ENCODE measurements around the gene TSHZ2.
"Not testable (repeated sequence)": the region's sequence is repeated elsewhere in the genome, so short reads cannot be mapped to it uniquely, and the experiment has no call there.

Gene TSHZ2

GRCh38 chr20:53395188-53395923, 423.2 kb downstream of the TSHZ2 start:
- no peak for DNase-seq

DNA sequence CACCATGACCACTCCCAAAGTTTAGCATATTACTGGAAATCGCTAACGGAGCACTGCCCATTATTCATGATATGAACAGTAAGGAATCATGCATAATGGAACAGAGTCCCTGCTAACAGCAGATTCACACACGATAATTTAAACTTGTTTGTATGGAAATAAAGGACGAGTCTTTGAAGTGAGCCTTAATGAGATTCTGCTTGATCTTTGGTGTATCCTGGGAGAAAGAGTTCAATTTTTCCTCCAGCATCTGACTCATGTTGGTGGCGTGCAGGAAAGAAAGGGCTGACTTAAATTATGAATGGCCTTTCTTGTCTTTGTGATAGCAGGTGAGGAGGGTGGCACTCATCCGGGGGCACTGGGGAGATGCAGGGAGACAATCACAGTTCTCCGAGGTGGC, 426.9 kb downstream of the TSHZ2 start:
- DNase-seq = no peak

GRCh38 chr20:53399592-53400335, 427.6 kb downstream of the TSHZ2 start:
- DNase-seq = peak; percentile 51

- DNase-seq = no peak
Measured at GRCh38 chr20:53402233-53403005, 430.3 kb downstream of the TSHZ2 start.

- no peak for DNase-seq
Measured at GRCh38 chr20:53403029-53403428, 430.9 kb downstream of the TSHZ2 start.

- DNase-seq = no peak
Measured at GRCh38 chr20:53405139-53405538, 433.0 kb downstream of the TSHZ2 start.

GRCh38 chr20:53406580-53406979, 434.4 kb downstream of the TSHZ2 start:
- no peak for DNase-seq

GRCh38 chr20:53408691-53409446, 436.7 kb downstream of the TSHZ2 start:
- peak; percentile 1 for DNase-seq

DNA sequence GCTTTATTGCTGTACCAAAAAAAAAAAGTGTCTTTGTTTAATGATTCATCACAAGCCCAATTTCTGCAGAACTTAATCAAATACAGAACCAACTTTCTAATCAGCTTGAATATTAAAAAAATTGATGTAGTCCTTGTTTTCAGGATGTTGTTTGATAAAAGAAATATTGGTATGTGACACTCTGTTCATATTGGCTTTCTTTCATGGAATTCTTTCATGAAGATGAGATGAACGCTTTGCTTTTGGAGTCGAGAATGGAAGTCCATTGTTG, 437.2 kb downstream of the TSHZ2 start:
- no peak for DNase-seq

- DNase-seq = no peak
Measured at GRCh38 chr20:53411129-53411528, 439.0 kb downstream of the TSHZ2 start.

DNA sequence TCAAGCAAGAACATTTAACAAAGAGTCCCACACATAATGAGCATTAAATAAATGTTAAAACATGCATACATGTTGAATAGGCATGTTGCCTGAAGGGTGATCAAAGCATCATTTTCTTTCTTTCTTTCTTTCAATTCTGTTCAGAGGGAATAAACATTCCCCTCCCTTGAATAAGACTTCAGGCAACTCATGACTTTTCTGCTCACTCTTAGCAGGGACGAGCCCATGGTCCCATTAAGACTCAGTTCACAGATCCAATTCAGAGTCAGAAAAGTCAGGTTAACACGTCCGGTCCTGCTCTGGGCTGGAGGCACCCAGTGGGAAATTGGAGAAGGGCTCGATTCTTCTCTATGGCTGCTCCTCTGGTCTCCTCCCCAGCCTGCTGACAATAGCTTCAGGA, 439.7 kb downstream of the TSHZ2 start:
- DNase-seq = no peak

DNA sequence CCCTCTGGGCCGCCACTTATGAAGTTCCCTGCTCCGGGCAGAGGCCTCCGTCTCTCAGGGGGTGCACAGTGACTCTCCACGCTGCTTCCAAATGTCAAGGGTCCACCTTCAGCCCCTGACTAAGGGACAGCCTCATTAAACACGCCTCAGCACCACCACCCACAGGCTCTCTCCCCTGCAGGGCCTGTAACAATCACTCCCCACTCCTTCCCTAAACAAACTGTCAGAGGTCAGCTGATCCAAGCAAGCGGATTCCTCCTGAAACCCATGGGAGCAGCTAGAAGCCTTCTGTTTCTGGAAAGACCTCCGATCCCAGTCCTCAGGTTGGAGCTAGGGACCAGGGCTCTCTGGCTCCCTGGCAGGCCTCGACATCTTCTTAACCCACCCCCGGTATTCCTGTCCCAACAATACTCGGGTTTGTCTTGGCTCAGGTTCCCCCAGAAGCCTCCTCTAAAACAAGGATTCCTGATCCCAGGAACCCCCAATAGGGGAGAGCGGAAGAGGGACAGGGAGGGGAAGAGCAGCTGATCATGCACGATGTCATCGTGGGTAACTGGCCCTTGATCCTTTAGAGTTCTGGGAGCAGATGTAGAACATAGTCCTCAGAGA, 440.5 kb downstream of the TSHZ2 start:
- no peak for DNase-seq

GRCh38 chr20:53413186-53413631, 441.1 kb downstream of the TSHZ2 start:
- DNase-seq = peak; percentile 52

DNA sequence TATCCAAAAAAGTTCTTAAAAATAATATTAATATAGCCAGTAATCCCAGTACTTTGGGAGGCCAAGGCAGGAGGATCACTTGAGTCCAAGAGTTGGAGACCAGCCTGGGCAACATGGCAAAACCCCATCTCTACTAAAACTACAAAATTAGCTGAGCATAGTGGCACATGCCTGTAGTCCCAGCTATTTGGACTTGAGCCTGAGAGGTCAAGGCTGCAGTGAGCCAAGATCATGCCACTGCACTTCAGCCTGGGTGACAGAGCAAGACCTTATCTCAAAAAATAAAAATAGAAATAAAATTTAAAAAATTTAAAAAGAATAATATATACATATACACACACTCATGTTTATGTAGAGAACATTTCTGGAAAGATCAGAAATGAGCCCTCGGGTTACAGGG, 441.7 kb downstream of the TSHZ2 start:
- DNase-seq = not testable (repeated sequence)

GRCh38 chr20:53419693-53420460, 447.7 kb downstream of the TSHZ2 start:
- no peak for DNase-seq

- no peak for DNase-seq
Measured at GRCh38 chr20:53421343-53421742, 449.2 kb downstream of the TSHZ2 start.

GRCh38 chr20:53422039-53422438, 449.9 kb downstream of the TSHZ2 start:
- no peak for DNase-seq

- no peak for DNase-seq
Measured at GRCh38 chr20:53423587-53424146, 451.5 kb downstream of the TSHZ2 start.

- DNase-seq = no peak
Measured at GRCh38 chr20:53425481-53425880, 453.3 kb downstream of the TSHZ2 start.

- no peak for DNase-seq
Measured at GRCh38 chr20:53425941-53426340, 453.8 kb downstream of the TSHZ2 start.

GRCh38 chr20:53426766-53427312, 454.7 kb downstream of the TSHZ2 start:
- no peak for DNase-seq

Measured in NCI-H1092 (cell line).